MCF 10A (cell line): ENCODE measurements around the gene PTPRN2. TPM values are rescaled to one million over a fixed set of nuclear protein-coding genes. Genes with fewer than 3 reads are reported as not detected.

Experiments used
- BruUV-seq: library from RNA; stranded (reverse); fragments of 400-500 nt; replicated peaks from 2 replicates; lab custom pipeline; 2021; lab: Mats Ljungman, UMichigan
- CTCF ChIA-PET: fragments of 300-600 bp; sonication (Branson Sonifier 250); formaldehyde crosslinking; extraction: SDS; loops from one replicate; lab custom pipeline; 2021; ENCODE audit warnings: antibody characterized with exemption, inconsistent platforms; lab: Yijun Ruan, JAX
- POLR2A ChIA-PET: fragments of 300-600, 350-650 bp; sonication (Branson Sonifier 250); formaldehyde crosslinking; extraction: SDS; loops from one replicate; lab custom pipeline; 2020; ENCODE audit warnings: antibody characterized with exemption, inconsistent platforms; lab: Yijun Ruan, JAX
- DNase-seq: peaks from one replicate; pipeline ENCODE4 v3.0.0-alpha.2; 2018; ENCODE audit not compliant: unreplicated experiment
- H3K27ac Mint-ChIP-seq: one replicate; pipeline ENCODE4 v1.8.0; 2022; ENCODE audit warnings: mild to moderate bottlenecking, low read depth, mixed read lengths; ENCODE audit not compliant: unreplicated experiment
- H3K27me3 Mint-ChIP-seq: one replicate; pipeline ENCODE4 v1.8.0; 2022; ENCODE audit warnings: mixed read lengths; ENCODE audit not compliant: insufficient read depth, unreplicated experiment
- H3K36me3 Mint-ChIP-seq: one replicate; pipeline ENCODE4 v1.8.0; 2022; ENCODE audit warnings: mild to moderate bottlenecking, moderate library complexity, mixed read lengths; ENCODE audit not compliant: insufficient read depth, unreplicated experiment
- H3K4me1 Mint-ChIP-seq: one replicate; pipeline ENCODE4 v1.8.0; 2022; ENCODE audit warnings: mixed read lengths; ENCODE audit not compliant: insufficient read depth, unreplicated experiment
- H3K4me3 Mint-ChIP-seq: one replicate; pipeline ENCODE4 v1.8.0; 2022; ENCODE audit warnings: mild to moderate bottlenecking, moderate library complexity, mixed read lengths; ENCODE audit not compliant: unreplicated experiment
- H3K9me3 Mint-ChIP-seq: one replicate; pipeline ENCODE4 v1.8.0; 2022; ENCODE audit warnings: mixed read lengths; ENCODE audit not compliant: unreplicated experiment
- intact Hi-C: fragments of 100-400 bp; cut with micrococcal nuclease; formaldehyde crosslinking; loops from 2 replicates; pipeline ENCODE4 v1.14.1; 2022
- total RNA-seq: library from RNA; stranded (reverse); gene quantifications from 2 replicates; pipeline ENCODE4 v1.2.3, GENCODE V29; 2022
- TF ChIP-seq, protein P1 (sequence below): fragments of 200-600 bp; IDR thresholded peaks from one replicate; pipeline ENCODE4 v1.8.0; 2022; ENCODE audit warnings: antibody characterized with exemption, mild to moderate bottlenecking; ENCODE audit not compliant: unreplicated experiment

The PTPRN2 gene
- total RNA-seq, 1 experiment from 2014 or later = 4.5 TPM

DNA sequence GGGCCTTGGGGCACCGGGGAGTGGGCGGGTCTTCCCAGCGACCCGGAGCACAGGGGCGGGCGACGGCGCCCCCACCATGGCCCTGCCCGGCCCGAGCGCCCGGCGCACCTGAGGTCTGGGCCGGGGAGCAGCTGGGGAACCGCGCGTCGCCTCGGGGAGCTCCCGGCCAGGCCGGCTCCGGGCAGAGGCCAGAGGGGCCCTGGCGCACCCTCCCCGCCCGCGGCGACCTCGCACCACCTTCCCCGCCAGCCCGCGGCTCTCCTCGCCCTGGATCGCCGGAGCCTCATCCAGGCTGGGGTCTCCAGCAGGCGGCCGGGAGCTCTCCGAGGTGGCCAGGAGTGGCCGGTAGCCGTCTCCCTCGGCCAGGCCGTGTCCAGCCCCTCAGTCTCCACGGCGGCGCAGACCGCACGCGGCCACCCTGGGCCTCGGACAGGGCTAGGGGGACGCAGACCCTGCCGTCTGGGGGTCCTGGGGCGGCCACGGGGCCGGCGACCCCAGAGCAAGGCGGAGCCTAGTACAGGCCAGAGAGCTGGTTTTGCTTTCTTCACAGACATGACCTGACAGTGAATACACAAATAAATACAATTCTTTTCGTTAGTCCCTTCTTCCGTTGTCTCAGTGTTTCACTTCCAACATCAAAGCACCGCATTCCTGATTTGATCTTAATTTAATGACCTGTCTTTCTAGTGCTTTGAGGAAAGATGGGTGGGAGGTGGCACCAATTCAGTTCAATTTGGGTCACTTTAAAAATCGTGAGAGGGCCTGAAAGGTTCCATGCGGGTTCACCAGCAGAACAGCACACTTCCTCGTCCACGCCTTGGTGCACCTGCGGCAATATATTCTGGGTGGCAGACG is 893.9 kb downstream of the PTPRN2 start:
- Mint-ChIP-seq H3K4me3 (no peak overlapping the region), H3K27ac (no peak overlapping the region)

DNA sequence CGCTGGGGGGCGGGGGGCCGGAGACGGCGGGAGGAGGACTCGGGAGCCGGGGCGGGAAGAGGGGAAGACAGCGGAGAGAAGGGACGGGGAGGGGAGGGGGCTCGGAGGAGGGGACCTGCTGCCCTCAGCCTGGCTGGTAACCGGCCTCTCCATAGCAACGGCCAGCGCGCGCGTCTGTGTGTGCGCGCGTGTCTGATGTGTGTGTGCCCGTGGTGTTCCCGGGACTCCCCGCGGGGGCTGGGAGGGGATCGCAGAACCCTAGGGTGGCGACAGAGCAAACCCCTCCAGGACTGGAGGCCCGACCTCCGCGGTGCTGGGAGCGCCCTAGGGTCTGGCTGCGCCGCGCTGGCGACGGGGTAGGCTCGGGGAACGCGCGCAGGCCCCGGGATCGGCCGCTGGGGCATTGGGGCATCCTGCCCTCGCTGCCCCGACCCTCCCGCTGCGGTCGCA is 894.5 kb downstream of the PTPRN2 start:
- Mint-ChIP-seq H3K36me3 (no peaks in the 10 kb centered on the region), H3K4me3 (no peak overlapping the region), H3K27me3 (no peaks in the 10 kb centered on the region), H3K27ac (no peak overlapping the region), H3K4me1 (no peaks in the 10 kb centered on the region), H3K9me3 (no peaks in the 10 kb centered on the region)
- BruUV-seq = no TSS peak
- ChIA-PET CTCF (no interaction called here), POLR2A (no interaction called here)
- intact Hi-C loops = no loop called here
- no peak for DNase-seq
- TF ChIP-seq, protein P1, sequence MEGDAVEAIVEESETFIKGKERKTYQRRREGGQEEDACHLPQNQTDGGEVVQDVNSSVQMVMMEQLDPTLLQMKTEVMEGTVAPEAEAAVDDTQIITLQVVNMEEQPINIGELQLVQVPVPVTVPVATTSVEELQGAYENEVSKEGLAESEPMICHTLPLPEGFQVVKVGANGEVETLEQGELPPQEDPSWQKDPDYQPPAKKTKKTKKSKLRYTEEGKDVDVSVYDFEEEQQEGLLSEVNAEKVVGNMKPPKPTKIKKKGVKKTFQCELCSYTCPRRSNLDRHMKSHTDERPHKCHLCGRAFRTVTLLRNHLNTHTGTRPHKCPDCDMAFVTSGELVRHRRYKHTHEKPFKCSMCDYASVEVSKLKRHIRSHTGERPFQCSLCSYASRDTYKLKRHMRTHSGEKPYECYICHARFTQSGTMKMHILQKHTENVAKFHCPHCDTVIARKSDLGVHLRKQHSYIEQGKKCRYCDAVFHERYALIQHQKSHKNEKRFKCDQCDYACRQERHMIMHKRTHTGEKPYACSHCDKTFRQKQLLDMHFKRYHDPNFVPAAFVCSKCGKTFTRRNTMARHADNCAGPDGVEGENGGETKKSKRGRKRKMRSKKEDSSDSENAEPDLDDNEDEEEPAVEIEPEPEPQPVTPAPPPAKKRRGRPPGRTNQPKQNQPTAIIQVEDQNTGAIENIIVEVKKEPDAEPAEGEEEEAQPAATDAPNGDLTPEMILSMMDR = no peak

More for the DNA sequence above, 893.9 kb downstream of the PTPRN2 start:
- Mint-ChIP-seq H3K36me3 (no peaks in the 10 kb centered on the region), H3K27me3 (no peaks in the 10 kb centered on the region), H3K9me3 (no peaks in the 10 kb centered on the region), H3K4me1 (no peaks in the 10 kb centered on the region)
- intact Hi-C loops = no loop called here
- no TSS peak for BruUV-seq
- DNase-seq = no peak
- POLR2A ChIA-PET = no interaction called here
- TF ChIP-seq, protein P1 = no peak
- CTCF ChIA-PET = no interaction called here

DNA sequence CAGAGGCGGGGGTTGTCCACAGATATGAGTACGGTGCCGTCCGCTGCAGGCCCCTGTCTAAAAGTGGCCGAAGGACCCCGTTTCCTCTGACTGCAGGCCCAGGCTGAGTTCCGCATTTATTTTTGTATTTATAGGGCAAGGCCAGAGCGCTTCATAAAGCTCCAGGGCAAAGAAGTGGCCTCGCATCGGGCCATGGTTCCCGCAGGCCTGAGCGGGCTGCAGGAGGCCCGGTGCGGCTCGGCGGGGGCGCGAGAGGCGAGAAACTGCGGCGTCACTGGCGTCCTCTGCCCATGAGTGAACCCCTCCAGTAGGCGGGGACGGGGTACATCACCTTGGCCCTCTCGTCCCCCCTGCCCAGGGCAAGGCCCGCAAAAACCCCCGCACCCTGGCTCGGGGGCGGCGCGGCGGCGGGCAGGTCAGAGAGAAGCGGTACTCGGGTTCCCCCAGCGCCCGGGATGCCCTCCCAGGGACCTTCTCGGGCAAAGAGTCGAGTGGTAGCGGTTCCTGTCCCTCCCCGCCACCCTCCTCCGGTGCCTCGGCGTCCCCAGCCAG is 895.1 kb downstream of the PTPRN2 start:
- TF ChIP-seq, protein P1 = no peak
- no peak for DNase-seq
- Mint-ChIP-seq H3K27me3 (no peaks in the 10 kb centered on the region), H3K9me3 (no peaks in the 10 kb centered on the region), H3K4me3 (no peak overlapping the region), H3K27ac (no peak overlapping the region), H3K36me3 (no peaks in the 10 kb centered on the region), H3K4me1 (no peaks in the 10 kb centered on the region)
- intact Hi-C loops = no loop called here
- ChIA-PET CTCF (no interaction called here), POLR2A (no interaction called here)
- no TSS peak for BruUV-seq

DNA sequence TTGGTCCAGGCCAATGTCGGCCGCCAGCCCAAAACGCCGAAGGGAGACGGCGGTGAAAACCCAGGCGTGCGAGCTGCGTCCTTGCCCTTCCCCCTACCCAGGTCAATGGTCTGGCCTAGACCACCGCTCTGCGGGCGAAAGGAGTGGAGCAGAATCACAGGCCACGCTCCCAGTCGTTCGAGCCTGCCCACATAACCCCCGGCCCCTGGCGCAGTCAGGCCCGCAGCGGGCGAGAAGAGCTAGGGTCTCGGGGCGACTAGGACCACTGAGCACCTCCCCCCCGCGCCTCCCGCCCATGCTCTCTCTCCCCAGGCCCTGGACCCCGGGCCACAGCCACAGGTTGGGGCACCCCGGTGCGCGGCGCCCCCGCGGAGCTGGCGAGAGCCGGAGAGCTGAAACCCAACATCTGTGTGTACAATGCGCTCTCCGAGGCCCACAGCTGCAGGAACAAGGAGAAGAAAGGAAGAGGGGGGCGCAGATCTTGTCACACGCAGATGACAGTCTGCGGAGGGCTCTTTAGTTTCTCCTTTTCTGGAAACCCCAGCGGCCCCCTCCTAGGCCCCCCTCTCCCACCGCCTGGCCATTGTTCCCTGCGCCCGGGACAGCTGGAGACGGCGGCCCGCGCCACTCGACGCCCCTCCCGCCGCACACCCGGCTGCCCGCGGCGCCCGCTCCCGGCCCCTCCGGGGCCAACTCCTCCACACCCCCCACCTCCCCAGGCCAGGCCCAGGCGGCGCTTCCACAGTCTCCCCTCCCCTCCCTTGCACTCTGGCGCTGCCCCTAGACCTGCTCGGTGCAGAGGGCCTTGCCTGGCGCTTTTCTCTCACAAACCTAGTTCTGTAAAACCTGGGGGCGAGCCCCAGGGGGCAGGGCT is 895.8 kb downstream of the PTPRN2 start:
- H3K36me3 Mint-ChIP-seq = no peaks in the 10 kb centered on the region
- DNase-seq = no peak
- ChIA-PET POLR2A (no interaction called here), CTCF (no interaction called here)
- TF ChIP-seq, protein P1 = no peak
- no peak overlapping the region for H3K4me3 Mint-ChIP-seq
- BruUV-seq = no TSS peak
- H3K27me3 Mint-ChIP-seq = peaks cover 2% of the 10 kb centered on the region
- H3K27ac Mint-ChIP-seq = no peak overlapping the region
- H3K4me1 Mint-ChIP-seq = no peaks in the 10 kb centered on the region
- no peaks in the 10 kb centered on the region for H3K9me3 Mint-ChIP-seq
- intact Hi-C loops = no loop called here
